22Rv1 (cell line): ENCODE results near the gene TSPOAP1.

Experiments used
- H3K27ac ChIP-seq: fragments of 450-650 bp; 2 replicates; pipeline ENCODE4 v1.5.1; 2017
- ZFX ChIP-seq: fragments of 450-650 bp; IDR thresholded peaks from 2 replicates; pipeline ENCODE4 v1.6.1; 2017; ENCODE audit warnings: antibody characterized with exemption, borderline replicate concordance
- TF ChIP-seq, protein P1 (sequence below): fragments of 450-650 bp; IDR thresholded peaks from 2 replicates; pipeline ENCODE4 v1.5.1; 2017; ENCODE audit warnings: mild to moderate bottlenecking

TSPOAP1 gene

DNA sequence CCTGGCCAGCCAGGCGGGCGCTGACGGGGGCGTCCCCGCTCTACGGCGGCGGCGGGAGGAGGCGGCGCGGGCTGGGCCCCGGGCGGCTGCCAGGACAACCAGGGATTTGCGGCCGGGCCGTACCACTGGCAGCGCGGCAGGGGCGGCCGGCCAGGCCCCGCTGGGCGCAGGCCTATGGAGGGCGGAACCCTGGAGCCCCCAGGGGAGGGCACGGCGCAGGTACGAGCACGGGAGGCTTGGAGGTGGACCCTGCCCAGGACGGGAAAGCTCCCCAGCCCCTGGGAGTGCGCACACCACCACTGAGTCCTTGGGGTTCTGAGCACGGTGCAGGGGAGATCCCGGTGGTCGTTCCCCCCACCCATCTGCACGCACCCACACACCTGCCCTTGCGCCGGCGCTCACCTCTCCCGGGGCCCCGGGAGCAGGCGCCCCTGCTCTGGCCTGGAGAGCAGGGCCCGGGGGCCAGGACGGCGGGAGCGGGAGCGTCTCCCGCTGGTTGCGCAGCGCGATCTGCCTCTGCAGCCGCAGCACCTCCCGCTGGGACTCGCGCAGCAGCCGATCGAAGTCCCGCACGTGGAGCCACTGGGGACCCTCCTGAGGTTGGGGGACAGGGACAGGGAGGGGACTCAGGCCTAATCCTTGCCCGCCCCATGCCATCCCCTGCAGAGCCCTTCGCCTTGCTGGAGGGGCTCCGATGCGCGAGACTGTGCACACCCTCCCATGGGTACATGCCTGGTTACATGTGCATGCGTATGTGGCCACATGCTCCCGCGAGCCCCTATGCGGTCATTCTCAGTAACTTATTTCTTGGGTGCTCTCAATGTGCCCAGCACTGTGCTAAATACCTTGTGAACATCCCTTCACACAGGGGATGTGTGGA lies 3.9 kb downstream of the TSPOAP1 start:
- TF ChIP-seq, protein P1, sequence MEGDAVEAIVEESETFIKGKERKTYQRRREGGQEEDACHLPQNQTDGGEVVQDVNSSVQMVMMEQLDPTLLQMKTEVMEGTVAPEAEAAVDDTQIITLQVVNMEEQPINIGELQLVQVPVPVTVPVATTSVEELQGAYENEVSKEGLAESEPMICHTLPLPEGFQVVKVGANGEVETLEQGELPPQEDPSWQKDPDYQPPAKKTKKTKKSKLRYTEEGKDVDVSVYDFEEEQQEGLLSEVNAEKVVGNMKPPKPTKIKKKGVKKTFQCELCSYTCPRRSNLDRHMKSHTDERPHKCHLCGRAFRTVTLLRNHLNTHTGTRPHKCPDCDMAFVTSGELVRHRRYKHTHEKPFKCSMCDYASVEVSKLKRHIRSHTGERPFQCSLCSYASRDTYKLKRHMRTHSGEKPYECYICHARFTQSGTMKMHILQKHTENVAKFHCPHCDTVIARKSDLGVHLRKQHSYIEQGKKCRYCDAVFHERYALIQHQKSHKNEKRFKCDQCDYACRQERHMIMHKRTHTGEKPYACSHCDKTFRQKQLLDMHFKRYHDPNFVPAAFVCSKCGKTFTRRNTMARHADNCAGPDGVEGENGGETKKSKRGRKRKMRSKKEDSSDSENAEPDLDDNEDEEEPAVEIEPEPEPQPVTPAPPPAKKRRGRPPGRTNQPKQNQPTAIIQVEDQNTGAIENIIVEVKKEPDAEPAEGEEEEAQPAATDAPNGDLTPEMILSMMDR: peak; percentile 27
- TF ChIP-seq ZFX: no peak
- peak overlapping the region; percentile 73 for H3K27ac ChIP-seq

DNA sequence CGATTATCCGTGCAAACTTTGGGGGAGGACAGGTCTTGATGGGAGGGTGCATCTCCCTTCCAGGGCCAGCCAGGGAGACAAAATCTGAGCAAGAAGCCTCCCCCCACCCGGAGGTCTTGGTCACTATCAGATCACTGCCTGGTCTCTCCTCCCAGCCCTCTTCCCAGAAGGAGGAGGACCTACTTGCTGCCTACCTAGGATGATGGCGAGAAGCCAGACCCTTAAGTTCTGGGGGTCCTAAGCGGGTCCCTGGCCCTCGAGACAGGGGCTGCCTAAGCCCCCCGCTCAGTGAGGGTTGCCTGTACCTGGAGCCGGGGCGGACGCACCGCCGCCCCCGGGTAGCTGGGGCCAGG lies 4.6 kb downstream of the TSPOAP1 start:
- H3K27ac ChIP-seq: peak overlapping the region; percentile 73
- TF ChIP-seq, protein P1: no peak
- no peak for TF ChIP-seq ZFX

DNA sequence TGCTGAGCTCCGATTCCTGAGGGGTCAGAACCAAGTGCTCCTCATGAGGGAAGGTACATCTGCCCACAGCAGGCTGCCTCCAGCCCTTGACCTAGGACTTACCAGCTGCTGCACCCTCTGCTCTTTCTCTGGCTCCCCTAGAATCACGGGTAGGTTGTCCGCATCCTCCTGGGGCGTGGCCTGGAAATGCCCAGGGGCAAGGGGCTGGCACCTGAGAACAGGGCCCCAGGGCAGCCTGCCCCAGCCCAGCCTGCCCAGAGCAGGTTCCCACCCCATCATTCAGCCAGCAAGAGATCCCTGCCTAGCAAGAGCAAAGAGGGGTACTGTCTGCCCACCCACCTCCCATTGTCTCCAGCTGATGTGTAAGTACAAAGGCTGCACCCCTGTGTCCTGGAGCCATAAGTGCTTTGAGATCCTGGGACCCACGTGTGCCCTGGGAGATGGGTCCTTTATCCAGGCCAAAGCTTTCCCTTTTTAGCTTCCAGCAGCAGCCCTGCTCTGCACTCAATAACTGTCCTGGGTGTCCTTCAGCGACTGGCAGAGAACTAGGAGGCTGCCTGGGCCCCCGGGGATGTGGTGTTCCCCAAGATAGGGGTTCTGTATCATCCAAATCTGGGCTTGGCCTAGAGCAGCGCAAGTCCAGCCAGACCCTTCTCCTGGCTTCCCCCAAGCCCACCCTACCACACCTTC lies 5.1 kb downstream of the TSPOAP1 start:
- peak overlapping the region; percentile 73 for H3K27ac ChIP-seq
- TF ChIP-seq ZFX: no peak
- TF ChIP-seq, protein P1: no peak

DNA sequence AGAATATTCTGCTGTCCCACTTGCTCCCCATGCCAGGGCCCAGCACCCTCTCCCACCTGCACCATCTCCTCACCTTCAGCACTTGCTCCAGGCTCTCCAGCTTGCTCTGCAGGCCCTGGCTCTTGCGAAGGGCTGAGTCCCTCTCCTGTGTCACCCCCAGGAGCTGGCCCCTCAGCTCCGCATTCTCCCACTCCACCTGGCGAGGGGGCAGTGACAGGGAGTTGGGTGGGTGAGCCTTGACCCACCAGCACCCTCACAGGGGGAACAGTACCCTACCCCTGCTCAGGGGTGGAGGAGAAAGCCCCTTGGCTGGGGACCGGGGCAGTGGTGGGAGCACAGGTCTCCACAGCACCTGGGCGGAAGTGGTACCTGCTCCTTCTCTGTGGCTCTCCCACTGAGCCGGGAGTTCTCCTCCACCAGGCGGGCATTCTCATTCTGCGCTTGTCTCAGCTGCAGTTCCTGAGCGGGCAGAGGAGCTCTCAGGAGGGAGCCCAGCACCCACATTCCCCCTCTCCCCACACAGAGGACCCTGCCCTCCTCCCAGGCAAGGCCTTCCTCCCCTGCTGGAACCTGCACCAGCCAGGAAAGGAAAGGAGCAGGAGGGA lies 5.9 kb downstream of the TSPOAP1 start:
- peak overlapping the region; percentile 73; the same call in 1 of the 2 replicates for H3K27ac ChIP-seq
- TF ChIP-seq ZFX: no peak
- TF ChIP-seq, protein P1: no peak

DNA sequence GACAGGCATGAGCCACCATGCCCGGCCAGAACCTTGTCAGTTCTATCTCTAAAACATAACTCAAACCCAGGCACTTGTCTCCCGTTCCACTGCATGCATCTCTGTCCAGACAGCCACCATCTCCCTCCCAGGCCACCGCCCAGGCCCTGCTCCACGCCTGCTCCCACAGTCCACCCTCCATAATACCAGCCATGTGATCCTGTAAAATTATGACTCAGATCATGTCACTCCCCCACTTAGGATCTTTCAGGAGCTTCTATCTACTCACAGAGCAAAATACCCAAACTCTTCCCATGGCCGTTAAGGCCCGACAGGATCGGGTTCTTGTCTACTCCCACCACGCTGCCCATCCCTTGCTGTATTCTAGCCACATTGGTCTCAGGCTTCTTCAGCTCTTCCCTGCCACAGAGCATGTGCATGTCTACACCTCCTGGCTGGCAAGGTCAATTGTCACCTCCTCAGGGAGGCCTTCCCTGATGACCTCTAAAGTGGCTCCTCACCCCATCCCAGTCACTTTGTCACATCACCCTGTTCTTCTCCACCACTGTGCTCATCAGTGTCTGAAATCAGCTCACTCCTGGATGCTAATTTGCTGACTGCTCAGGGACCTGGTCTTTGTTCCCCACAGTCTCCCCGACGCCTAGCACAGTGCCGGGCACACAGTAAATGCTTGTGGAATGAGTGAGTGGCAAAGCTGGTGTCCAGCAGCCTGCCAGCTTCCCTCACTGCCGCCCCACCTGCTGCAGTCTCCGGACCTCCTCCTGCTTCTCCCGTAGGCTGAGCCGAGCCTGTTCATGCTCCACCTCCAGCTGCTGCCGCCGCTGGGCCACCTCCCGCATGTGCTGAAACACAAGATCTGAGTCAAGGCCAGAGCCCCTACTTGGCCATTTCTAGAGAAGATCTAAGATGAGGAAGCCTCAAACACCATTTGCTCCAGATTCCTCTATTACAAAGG lies 6.7 kb downstream of the TSPOAP1 start:
- TF ChIP-seq, protein P1: no peak
- TF ChIP-seq ZFX: no peak
- no peak overlapping the region; the same call in 1 of the 2 replicates for H3K27ac ChIP-seq

DNA sequence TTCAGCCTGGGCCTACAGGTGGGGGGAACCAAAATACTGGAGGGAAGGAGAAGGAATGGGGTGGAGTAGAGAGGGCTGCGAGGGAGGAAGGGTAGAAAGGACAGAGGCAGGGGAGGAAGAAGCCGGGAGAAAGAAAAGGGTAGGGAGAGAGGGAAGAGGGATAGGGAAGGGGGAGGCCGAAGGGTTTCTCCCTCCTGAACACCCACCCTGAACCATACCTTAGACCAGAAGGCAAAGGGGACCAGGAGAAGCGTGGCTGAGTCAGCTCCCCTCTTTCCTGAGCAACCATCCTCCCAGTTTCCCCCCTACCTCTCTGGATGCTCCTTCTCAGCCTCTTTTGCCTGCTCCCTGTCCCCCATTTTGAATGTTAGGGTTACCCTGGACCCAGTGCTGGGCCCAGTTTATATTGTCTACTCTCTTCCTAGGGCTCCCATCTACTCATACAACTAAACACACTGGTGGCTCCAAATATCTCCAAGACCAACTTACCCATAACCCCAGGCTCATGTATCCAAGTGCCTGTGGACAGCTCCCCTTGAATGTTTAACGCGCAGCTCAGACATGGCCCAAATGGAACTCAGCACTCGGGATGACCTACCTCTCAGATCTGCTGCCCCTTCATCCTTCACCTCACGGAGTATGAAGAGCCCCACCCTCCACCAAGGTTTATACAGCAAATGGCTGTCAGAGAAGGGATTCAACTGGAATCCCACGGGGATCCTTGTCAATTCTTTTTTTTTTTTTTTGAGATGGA lies 7.8 kb downstream of the TSPOAP1 start:
- no peak for TF ChIP-seq ZFX
- TF ChIP-seq, protein P1: no peak
- H3K27ac ChIP-seq: no peak overlapping the region
